OCI-LY1 (cell line): Measurements from ENCODE around the gene VIL1.

Experiments
- H2AFZ ChIP-seq: fragments of 200-600 bp; sonication (generic), shearing (Covaris generic); 2 replicates; pipeline ENCODE4 v1.6.0; 2014; ENCODE audit warnings: antibody characterized with exemption, mild to moderate bottlenecking, low read length
- H3F3A ChIP-seq: fragments of 200-600 bp; sonication (generic), shearing (Covaris generic); 2 replicates; pipeline ENCODE4 v1.6.0; 2014; ENCODE audit warnings: mild to moderate bottlenecking, antibody characterized with exemption, low read length, moderate library complexity; ENCODE audit not compliant: insufficient read depth
- H3K27ac ChIP-seq: fragments of 200-600 bp; sonication (generic); 2 replicates; pipeline ENCODE4 v1.5.1; 2014; ENCODE audit warnings: low read length, mixed run types, mild to moderate bottlenecking, low read depth; ENCODE audit not compliant: poor library complexity, severe bottlenecking
- H3K27me3 ChIP-seq: fragments of 200-600 bp; sonication (generic); 2 replicates; pipeline ENCODE4 v1.6.0; 2014; ENCODE audit warnings: antibody characterized with exemption, mild to moderate bottlenecking, low read length, moderate library complexity; ENCODE audit not compliant: insufficient read depth
- H3K36me3 ChIP-seq: fragments of 200-600 bp; sonication (generic); 2 replicates; pipeline ENCODE4 v1.6.1; 2014; ENCODE audit warnings: mild to moderate bottlenecking, antibody characterized with exemption, low read length, moderate library complexity, mixed read lengths; ENCODE audit not compliant: insufficient read depth
- H3K4me1 ChIP-seq: fragments of 200-600 bp; sonication (generic); 2 replicates; pipeline ENCODE4 v1.5.1; 2014; ENCODE audit warnings: mild to moderate bottlenecking, low read length, moderate library complexity; ENCODE audit not compliant: insufficient read depth, severe bottlenecking
- H3K4me2 ChIP-seq: fragments of 200-600 bp; sonication (generic), shearing (Covaris generic); 2 replicates; pipeline ENCODE4 v1.6.1; 2014; ENCODE audit warnings: low read length
- H3K4me3 ChIP-seq: fragments of 200-600 bp; sonication (generic); 2 replicates; pipeline ENCODE4 v1.5.1; 2014; ENCODE audit warnings: low read length, low read depth, mild to moderate bottlenecking, mixed read lengths; ENCODE audit not compliant: poor library complexity, severe bottlenecking
- H3K79me2 ChIP-seq: fragments of 200-600 bp; shearing (Covaris generic); 2 replicates; pipeline ENCODE4 v1.6.1; 2016; ENCODE audit warnings: mixed run types, low read length, mixed read lengths; ENCODE audit not compliant: insufficient read depth
- H3K9ac ChIP-seq: fragments of 200-600 bp; sonication (generic), shearing (Covaris generic); 2 replicates; pipeline ENCODE4 v1.6.1; 2014; ENCODE audit warnings: mild to moderate bottlenecking, low read length, mixed read lengths
- H3K9me2 ChIP-seq: fragments of 200-600 bp; sonication (generic), shearing (Covaris generic); 2 replicates; pipeline ENCODE4 v1.6.1; 2014; ENCODE audit warnings: low read depth, mild to moderate bottlenecking, low read length, mixed read lengths
- H3K9me3 ChIP-seq: fragments of 200-600 bp; shearing (Covaris generic); 2 replicates; pipeline ENCODE4 v1.6.1; 2014; ENCODE audit warnings: low read length, mixed read lengths
- H4K20me1 ChIP-seq: fragments of 200-600 bp; sonication (generic), shearing (Covaris generic); 2 replicates; pipeline ENCODE4 v1.6.0; 2016; ENCODE audit warnings: mild to moderate bottlenecking, low read length; ENCODE audit not compliant: insufficient read depth
- CTCF ChIP-seq: fragments of 200-600 bp; sonication (generic), shearing (Covaris generic); IDR thresholded peaks from 2 replicates; pipeline ENCODE4 v1.5.1; 2017; ENCODE audit warnings: mild to moderate bottlenecking, antibody characterized with exemption, low read length, moderate library complexity, mixed read lengths
- EZH2 ChIP-seq: fragments of 200-600 bp; sonication (generic), shearing (Covaris generic); IDR thresholded peaks from 2 replicates; pipeline ENCODE4 v1.8.0; 2017; ENCODE audit warnings: borderline replicate concordance, mixed run types, mild to moderate bottlenecking, antibody characterized with exemption, low read length, moderate library complexity, mixed read lengths

The VIL1 gene

GRCh38 chr2:218428846-218429558, 10.1 kb downstream of the VIL1 start:
- no peaks in the 10 kb centered on the region for H3F3A ChIP-seq
- no peak for TF ChIP-seq EZH2
- no peak for TF ChIP-seq CTCF

GRCh38 chr2:218429911-218430692, 11.2 kb downstream of the VIL1 start:
- no peaks in the 10 kb centered on the region for H3K36me3 ChIP-seq
- TF ChIP-seq CTCF = no peak
- no peak for TF ChIP-seq EZH2
- H3K27me3 ChIP-seq = no peaks in the 10 kb centered on the region; the same call in 1 of the 2 replicates
- no peak overlapping the region for H2AFZ ChIP-seq
- no peak overlapping the region for H3K4me3 ChIP-seq
- H4K20me1 ChIP-seq = no peaks in the 10 kb centered on the region
- H3K79me2 ChIP-seq = no peaks in the 10 kb centered on the region
- H3F3A ChIP-seq = no peaks in the 10 kb centered on the region
- H3K9ac ChIP-seq = no peak overlapping the region
- H3K9me2 ChIP-seq = no peaks in the 10 kb centered on the region
- no peak overlapping the region for H3K27ac ChIP-seq
- H3K9me3 ChIP-seq = no peaks in the 10 kb centered on the region
- H3K4me1 ChIP-seq = no peaks in the 10 kb centered on the region
- no peak overlapping the region for H3K4me2 ChIP-seq

More at GRCh38 chr2:218428846-218429558, 10.1 kb downstream of the VIL1 start:
- Histone ChIP-seq H3K27me3 (no peaks in the 10 kb centered on the region; the same call in 1 of the 2 replicates), H3K9me3 (no peaks in the 10 kb centered on the region), H4K20me1 (no peaks in the 10 kb centered on the region), H3K4me3 (no peak overlapping the region), H3K4me2 (no peak overlapping the region), H2AFZ (no peak overlapping the region), H3K27ac (no peak overlapping the region), H3K36me3 (no peaks in the 10 kb centered on the region), H3K4me1 (no peaks in the 10 kb centered on the region), H3K9ac (no peak overlapping the region), H3K79me2 (no peaks in the 10 kb centered on the region), H3K9me2 (no peaks in the 10 kb centered on the region)

- H3K36me3 ChIP-seq = no peaks in the 10 kb centered on the region
- no peak overlapping the region for H3K4me2 ChIP-seq
- no peaks in the 10 kb centered on the region for H3K9me3 ChIP-seq
- H3K27ac ChIP-seq = no peak overlapping the region
- H3K27me3 ChIP-seq = no peaks in the 10 kb centered on the region; the same call in 1 of the 2 replicates
- H3K9ac ChIP-seq = no peak overlapping the region
- no peak overlapping the region for H2AFZ ChIP-seq
- H3K4me3 ChIP-seq = no peak overlapping the region
- no peaks in the 10 kb centered on the region for H3K79me2 ChIP-seq
- H3K9me2 ChIP-seq = no peaks in the 10 kb centered on the region
- TF ChIP-seq EZH2 = no peak
- no peak for TF ChIP-seq CTCF
- no peaks in the 10 kb centered on the region for H3K4me1 ChIP-seq
- no peaks in the 10 kb centered on the region for H3F3A ChIP-seq
- H4K20me1 ChIP-seq = no peaks in the 10 kb centered on the region
Observed at GRCh38 chr2:218430721-218431120, 11.8 kb downstream of the VIL1 start.
